ENCODE data around the gene C18orf63. TPM values are rescaled to one million over a fixed set of nuclear protein-coding genes. Genes with fewer than 3 reads are reported as not detected.
A peak's percentile ranks its signal among the peaks of the same experiment; 100 is the strongest.

C18orf63 gene
- total RNA-seq (2014; rRNA removed; shearing (Covaris generic)) (not detected in 2 replicates), polyA plus RNA-seq (2016; fragmentation: Nextera tagmentation; extraction: Ambion mirVana) (not detected in 2 replicates)
- long read RNA-seq, result 0 reads

GRCh38 chr18:74315464-74316256, at the start of gene C18orf63:
TSS of gene C18orf63 (plus strand) at chr18:74315839. CDS start at chr18:74317866, 2,027 bp downstream.
- Histone ChIP-seq H3K4me2 (no peak within 1 kb of the TSS), H3K27ac (ENCODE audit: low read depth) (no peak within 1 kb of the TSS), H4K20me1 (replicated peaks; ENCODE audit: insufficient read depth) (no peaks in the 10 kb centered on the region), H3K36me3 (ENCODE audit: insufficient read depth) (no peaks in the 10 kb centered on the region), H3K9me2 (ENCODE audit: insufficient read depth) (no peaks in the 10 kb centered on the region), H2AFZ (peak within 1 kb of the TSS; percentile 70; the same call in 1 of the 2 replicates), H3F3A (replicated peaks; ENCODE audit: low read depth) (no peaks in the 10 kb centered on the region), H3K4me3 (no peak within 1 kb of the TSS), H3K27me3 (ENCODE audit: insufficient read depth) (no peaks in the 10 kb centered on the region), H3K4me1 (ENCODE audit: insufficient read depth) (peaks cover 3% of the 10 kb centered on the region; the same call in 1 of the 2 replicates), H3K79me2 (replicated peaks; ENCODE audit: insufficient read depth) (no peaks in the 10 kb centered on the region)
- Mint-ChIP-seq H3K4me1 (peaks cover 6% of the 10 kb centered on the region; the same call in 2 of the 3 replicates), H3K9me3 (peaks cover 9% of the 10 kb centered on the region; the same call in 1 of the 3 replicates), H3K27me3 (ENCODE audit: insufficient read depth, low read depth, poor library complexity) (peaks cover 4% of the 10 kb centered on the region), H3K36me3 (ENCODE audit: low read depth) (peaks cover 2% of the 10 kb centered on the region; the same call in 2 of the 3 replicates), H3K27ac (no peak within 1 kb of the TSS), H3K4me3 (no peak within 1 kb of the TSS)
- TF ChIP-seq EZH2 (IDR thresholded peaks at IDR 0.05; ENCODE audit: low read depth, unreplicated experiment) (no peak), EZH2phosphoT487 (IDR thresholded peaks at IDR 0.05; ENCODE audit: unreplicated experiment) (no peak), JUNB (IDR thresholded peaks at IDR 0.05; ENCODE audit: unreplicated experiment) (no peak), NANOG (IDR thresholded peaks at IDR 0.05; ENCODE audit: borderline replicate concordance) (no peak), ZNF114 (CRISPR knock-in tag; IDR thresholded peaks at IDR 0.05) (no peak), CTCF (conservative IDR thresholded peaks at IDR 0.05; ENCODE audit: low read depth in 2 of 2) (no peak), ZNF331 (CRISPR knock-in tag; IDR thresholded peaks at IDR 0.05; ENCODE audit: low read depth) (no peak), STAT1 (IDR thresholded peaks at IDR 0.05; ENCODE audit: unreplicated experiment) (no peak), POLR2AphosphoS5 (IDR thresholded peaks at IDR 0.05; ENCODE audit: low read depth) (no peak), CREB1 (CRISPR knock-in tag; IDR thresholded peaks at IDR 0.05; ENCODE audit: low read depth) (no peak)
- TF ChIP-seq, protein P1, sequence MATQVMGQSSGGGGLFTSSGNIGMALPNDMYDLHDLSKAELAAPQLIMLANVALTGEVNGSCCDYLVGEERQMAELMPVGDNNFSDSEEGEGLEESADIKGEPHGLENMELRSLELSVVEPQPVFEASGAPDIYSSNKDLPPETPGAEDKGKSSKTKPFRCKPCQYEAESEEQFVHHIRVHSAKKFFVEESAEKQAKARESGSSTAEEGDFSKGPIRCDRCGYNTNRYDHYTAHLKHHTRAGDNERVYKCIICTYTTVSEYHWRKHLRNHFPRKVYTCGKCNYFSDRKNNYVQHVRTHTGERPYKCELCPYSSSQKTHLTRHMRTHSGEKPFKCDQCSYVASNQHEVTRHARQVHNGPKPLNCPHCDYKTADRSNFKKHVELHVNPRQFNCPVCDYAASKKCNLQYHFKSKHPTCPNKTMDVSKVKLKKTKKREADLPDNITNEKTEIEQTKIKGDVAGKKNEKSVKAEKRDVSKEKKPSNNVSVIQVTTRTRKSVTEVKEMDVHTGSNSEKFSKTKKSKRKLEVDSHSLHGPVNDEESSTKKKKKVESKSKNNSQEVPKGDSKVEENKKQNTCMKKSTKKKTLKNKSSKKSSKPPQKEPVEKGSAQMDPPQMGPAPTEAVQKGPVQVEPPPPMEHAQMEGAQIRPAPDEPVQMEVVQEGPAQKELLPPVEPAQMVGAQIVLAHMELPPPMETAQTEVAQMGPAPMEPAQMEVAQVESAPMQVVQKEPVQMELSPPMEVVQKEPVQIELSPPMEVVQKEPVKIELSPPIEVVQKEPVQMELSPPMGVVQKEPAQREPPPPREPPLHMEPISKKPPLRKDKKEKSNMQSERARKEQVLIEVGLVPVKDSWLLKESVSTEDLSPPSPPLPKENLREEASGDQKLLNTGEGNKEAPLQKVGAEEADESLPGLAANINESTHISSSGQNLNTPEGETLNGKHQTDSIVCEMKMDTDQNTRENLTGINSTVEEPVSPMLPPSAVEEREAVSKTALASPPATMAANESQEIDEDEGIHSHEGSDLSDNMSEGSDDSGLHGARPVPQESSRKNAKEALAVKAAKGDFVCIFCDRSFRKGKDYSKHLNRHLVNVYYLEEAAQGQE (IDR thresholded peaks at IDR 0.05; ENCODE audit: unreplicated experiment), result no peak
- TF ChIP-seq, protein P2, sequence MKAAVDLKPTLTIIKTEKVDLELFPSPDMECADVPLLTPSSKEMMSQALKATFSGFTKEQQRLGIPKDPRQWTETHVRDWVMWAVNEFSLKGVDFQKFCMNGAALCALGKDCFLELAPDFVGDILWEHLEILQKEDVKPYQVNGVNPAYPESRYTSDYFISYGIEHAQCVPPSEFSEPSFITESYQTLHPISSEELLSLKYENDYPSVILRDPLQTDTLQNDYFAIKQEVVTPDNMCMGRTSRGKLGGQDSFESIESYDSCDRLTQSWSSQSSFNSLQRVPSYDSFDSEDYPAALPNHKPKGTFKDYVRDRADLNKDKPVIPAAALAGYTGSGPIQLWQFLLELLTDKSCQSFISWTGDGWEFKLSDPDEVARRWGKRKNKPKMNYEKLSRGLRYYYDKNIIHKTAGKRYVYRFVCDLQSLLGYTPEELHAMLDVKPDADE (IDR thresholded peaks at IDR 0.05), result no peak
- TF ChIP-seq, protein P3, sequence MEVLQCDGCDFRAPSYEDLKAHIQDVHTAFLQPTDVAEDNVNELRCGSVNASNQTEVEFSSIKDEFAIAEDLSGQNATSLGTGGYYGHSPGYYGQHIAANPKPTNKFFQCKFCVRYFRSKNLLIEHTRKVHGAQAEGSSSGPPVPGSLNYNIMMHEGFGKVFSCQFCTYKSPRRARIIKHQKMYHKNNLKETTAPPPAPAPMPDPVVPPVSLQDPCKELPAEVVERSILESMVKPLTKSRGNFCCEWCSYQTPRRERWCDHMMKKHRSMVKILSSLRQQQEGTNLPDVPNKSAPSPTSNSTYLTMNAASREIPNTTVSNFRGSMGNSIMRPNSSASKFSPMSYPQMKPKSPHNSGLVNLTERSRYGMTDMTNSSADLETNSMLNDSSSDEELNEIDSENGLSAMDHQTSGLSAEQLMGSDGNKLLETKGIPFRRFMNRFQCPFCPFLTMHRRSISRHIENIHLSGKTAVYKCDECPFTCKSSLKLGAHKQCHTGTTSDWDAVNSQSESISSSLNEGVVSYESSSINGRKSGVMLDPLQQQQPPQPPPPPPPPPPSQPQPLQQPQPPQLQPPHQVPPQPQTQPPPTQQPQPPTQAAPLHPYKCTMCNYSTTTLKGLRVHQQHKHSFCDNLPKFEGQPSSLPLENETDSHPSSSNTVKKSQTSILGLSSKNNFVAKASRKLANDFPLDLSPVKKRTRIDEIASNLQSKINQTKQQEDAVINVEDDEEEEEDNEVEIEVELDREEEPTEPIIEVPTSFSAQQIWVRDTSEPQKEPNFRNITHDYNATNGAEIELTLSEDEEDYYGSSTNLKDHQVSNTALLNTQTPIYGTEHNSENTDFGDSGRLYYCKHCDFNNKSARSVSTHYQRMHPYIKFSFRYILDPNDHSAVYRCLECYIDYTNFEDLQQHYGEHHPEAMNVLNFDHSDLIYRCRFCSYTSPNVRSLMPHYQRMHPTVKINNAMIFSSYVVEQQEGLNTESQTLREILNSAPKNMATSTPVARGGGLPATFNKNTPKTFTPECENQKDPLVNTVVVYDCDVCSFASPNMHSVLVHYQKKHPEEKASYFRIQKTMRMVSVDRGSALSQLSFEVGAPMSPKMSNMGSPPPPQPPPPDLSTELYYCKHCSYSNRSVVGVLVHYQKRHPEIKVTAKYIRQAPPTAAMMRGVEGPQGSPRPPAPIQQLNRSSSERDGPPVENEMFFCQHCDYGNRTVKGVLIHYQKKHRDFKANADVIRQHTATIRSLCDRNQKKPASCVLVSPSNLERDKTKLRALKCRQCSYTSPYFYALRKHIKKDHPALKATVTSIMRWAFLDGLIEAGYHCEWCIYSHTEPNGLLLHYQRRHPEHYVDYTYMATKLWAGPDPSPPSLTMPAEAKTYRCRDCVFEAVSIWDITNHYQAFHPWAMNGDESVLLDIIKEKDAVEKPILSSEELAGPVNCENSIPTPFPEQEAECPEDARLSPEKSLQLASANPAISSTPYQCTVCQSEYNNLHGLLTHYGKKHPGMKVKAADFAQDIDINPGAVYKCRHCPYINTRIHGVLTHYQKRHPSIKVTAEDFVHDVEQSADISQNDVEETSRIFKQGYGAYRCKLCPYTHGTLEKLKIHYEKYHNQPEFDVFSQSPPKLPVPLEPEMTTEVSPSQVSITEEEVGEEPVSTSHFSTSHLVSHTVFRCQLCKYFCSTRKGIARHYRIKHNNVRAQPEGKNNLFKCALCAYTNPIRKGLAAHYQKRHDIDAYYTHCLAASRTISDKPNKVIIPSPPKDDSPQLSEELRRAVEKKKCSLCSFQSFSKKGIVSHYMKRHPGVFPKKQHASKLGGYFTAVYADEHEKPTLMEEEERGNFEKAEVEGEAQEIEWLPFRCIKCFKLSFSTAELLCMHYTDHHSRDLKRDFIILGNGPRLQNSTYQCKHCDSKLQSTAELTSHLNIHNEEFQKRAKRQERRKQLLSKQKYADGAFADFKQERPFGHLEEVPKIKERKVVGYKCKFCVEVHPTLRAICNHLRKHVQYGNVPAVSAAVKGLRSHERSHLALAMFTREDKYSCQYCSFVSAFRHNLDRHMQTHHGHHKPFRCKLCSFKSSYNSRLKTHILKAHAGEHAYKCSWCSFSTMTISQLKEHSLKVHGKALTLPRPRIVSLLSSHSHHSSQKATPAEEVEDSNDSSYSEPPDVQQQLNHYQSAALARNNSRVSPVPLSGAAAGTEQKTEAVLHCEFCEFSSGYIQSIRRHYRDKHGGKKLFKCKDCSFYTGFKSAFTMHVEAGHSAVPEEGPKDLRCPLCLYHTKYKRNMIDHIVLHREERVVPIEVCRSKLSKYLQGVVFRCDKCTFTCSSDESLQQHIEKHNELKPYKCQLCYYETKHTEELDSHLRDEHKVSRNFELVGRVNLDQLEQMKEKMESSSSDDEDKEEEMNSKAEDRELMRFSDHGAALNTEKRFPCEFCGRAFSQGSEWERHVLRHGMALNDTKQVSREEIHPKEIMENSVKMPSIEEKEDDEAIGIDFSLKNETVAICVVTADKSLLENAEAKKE (CRISPR knock-in tag; IDR thresholded peaks at IDR 0.05), result no peak
- no peak for ATAC-seq
- no peak for DNase-seq (ENCODE audit: low spot score)
